RWPE1 (cell line): ENCODE measurements around the gene SSC4D.
"Not testable (repeated sequence)": the region's sequence is repeated elsewhere in the genome, so short reads cannot be mapped to it uniquely, and the experiment has no call there.

ENCODE experiments used
- CTCF ChIA-PET: fragments of 350-600 bp; sonication (Branson Sonifier 250); formaldehyde crosslinking; extraction: SDS; loops from one replicate; lab custom pipeline; 2021; lab: Yijun Ruan, JAX
- POLR2A ChIA-PET: fragments of 400-600 bp; formaldehyde crosslinking; extraction: SDS; loops from one replicate; lab custom pipeline; 2020; ENCODE audit warnings: antibody characterized with exemption; ENCODE audit not compliant: low non-redundant PET; lab: Yijun Ruan, JAX
- DNase-seq: peaks from one replicate; pipeline ENCODE4 v3.0.0; 2012; ENCODE audit warnings: low spot score
- H3K27ac ChIP-seq: fragments of 450-650 bp; 2 replicates; pipeline ENCODE4 v1.5.1; 2017
- CTCF ChIP-seq: fragments of 450-650 bp; conservative IDR thresholded peaks from 2 replicates; pipeline ENCODE4 v1.5.1; 2017; ENCODE audit warnings: low read depth, mild to moderate bottlenecking

SSC4D gene

GRCh38 chr7:76397409-76398183, 11.9 kb downstream of the SSC4D start:
- ChIA-PET CTCF (no interaction called here), POLR2A (interaction anchor here (0.6 kb wide), 1 partner anchor 39 kb away, joined by 6 read pairs; no protein-coding TSS in a partner anchor)
- peak overlapping the region; percentile 75 for H3K27ac ChIP-seq
- peak; percentile 82 for DNase-seq
- TF ChIP-seq CTCF = no peak

GRCh38 chr7:76396864-76397263, 12.6 kb downstream of the SSC4D start:
- ChIA-PET CTCF (no interaction called here), POLR2A (no interaction called here)
- no peak for TF ChIP-seq CTCF
- H3K27ac ChIP-seq = peak overlapping the region; percentile 75
- no peak for DNase-seq

- no peak for TF ChIP-seq CTCF
- ChIA-PET CTCF (no interaction called here), POLR2A (no interaction called here)
- peak overlapping the region; percentile 75 for H3K27ac ChIP-seq
- no peak for DNase-seq
Observed at GRCh38 chr7:76395965-76396726, 13.4 kb downstream of the SSC4D start.

- CTCF ChIA-PET, POLR2A ChIA-PET, DNase-seq: not testable (repeated sequence)
- H3K27ac ChIP-seq = peak overlapping the region; percentile 75
Observed at GRCh38 chr7:76395605-76395964, 13.9 kb downstream of the SSC4D start.

- no peak for TF ChIP-seq CTCF
- peak overlapping the region; percentile 75 for H3K27ac ChIP-seq
- ChIA-PET POLR2A (interaction anchor here (0.5 kb wide), 1 partner anchor 31 kb away, joined by 3 read pairs; no protein-coding TSS in a partner anchor), CTCF (no interaction called here)
- no peak for DNase-seq
Observed at GRCh38 chr7:76394957-76395356, 14.5 kb downstream of the SSC4D start.

GRCh38 chr7:76393116-76394031, 16.1 kb downstream of the SSC4D start:
- H3K27ac ChIP-seq = peak overlapping the region; percentile 91
- POLR2A ChIA-PET = no interaction called here
- CTCF ChIA-PET = interaction anchor here (0.6 kb wide), 1 partner anchor 9 kb away, joined by 3 read pairs; no protein-coding TSS in a partner anchor
- DNase-seq = peak; percentile 94
- no peak for TF ChIP-seq CTCF
